ENCODE results near the gene DTX3. TPM values are rescaled to one million over a fixed set of nuclear protein-coding genes. Genes with fewer than 3 reads are reported as not detected.
"Not testable (repeated sequence)": the region's sequence is repeated elsewhere in the genome, so short reads cannot be mapped to it uniquely, and the experiment has no call there.

The DTX3 gene
- total RNA-seq, 1 experiment from 2014 or later, result 18.1 TPM

- no TSS peak for BruUV-seq (replicated peaks)
- POLR2A ChIA-PET (ENCODE audit: unreplicated experiment), result interaction anchor here (0.6 kb wide), 1 partner anchor 38 kb away, joined by 3 read pairs; no protein-coding TSS in a partner anchor
Observed at GRCh38 chr12:57641699-57642442, 37.2 kb downstream of the DTX3 start.

GRCh38 chr12:57645990-57646658 is 41.5 kb downstream of the DTX3 start:
- H3K4me3 ChIP-seq; H3K79me2 ChIP-seq (ENCODE audit: low read depth); POLR2A ChIA-PET (ENCODE audit: unreplicated experiment); BruUV-seq (replicated peaks); DNase-seq; H3K27ac ChIP-seq; H2AFZ ChIP-seq; H3K4me1 ChIP-seq (replicated peaks; ENCODE audit: insufficient read depth); H3K36me3 ChIP-seq (ENCODE audit: low read depth); H3K9me2 ChIP-seq (ENCODE audit: insufficient read depth); CTCF ChIA-PET; intact Hi-C loops (cut with micrococcal nuclease; ENCODE audit: unreplicated experiment); H3K4me2 ChIP-seq; H3K27me3 ChIP-seq (ENCODE audit: insufficient read depth, low read depth); H3F3A ChIP-seq (ENCODE audit: insufficient read depth, low read depth); H4K20me1 ChIP-seq (ENCODE audit: insufficient read depth): not testable (repeated sequence)
- H3K9me3 ChIP-seq (ENCODE audit: insufficient read depth, low read depth), result peaks cover 20% of the 10 kb centered on the region

More at GRCh38 chr12:57641699-57642442, 37.2 kb downstream of the DTX3 start:
- no peaks in the 10 kb centered on the region for H3K79me2 ChIP-seq (ENCODE audit: low read depth)
- no peak overlapping the region for H3K4me3 ChIP-seq
- no peaks in the 10 kb centered on the region for H3K9me2 ChIP-seq (ENCODE audit: insufficient read depth)
- no peak for DNase-seq
- H3K4me1 ChIP-seq (replicated peaks; ENCODE audit: insufficient read depth), result no peaks in the 10 kb centered on the region
- peaks cover 27% of the 10 kb centered on the region for H3K27me3 ChIP-seq (ENCODE audit: insufficient read depth, low read depth)
- no peaks in the 10 kb centered on the region for H4K20me1 ChIP-seq (ENCODE audit: insufficient read depth)
- peak overlapping the region; percentile 36; the same call in 1 of the 2 replicates for H3K4me2 ChIP-seq
- TF ChIP-seq CTCF (conservative IDR thresholded peaks at IDR 0.05) (no peak), EZH2 (IDR thresholded peaks at IDR 0.05; ENCODE audit: low read depth) (no peak)
- H2AFZ ChIP-seq, result no peak overlapping the region
- H3K27ac ChIP-seq, result no peak overlapping the region
- intact Hi-C loops (cut with micrococcal nuclease; ENCODE audit: unreplicated experiment), result no loop called here
- no peaks in the 10 kb centered on the region for H3K36me3 ChIP-seq (ENCODE audit: low read depth)
- CTCF ChIA-PET, result interaction anchor here (0.7 kb wide), 1 partner anchor 85 kb away, joined by 5 read pairs; no protein-coding TSS in a partner anchor
- peaks cover 20% of the 10 kb centered on the region for H3K9me3 ChIP-seq (ENCODE audit: insufficient read depth, low read depth)
- no peaks in the 10 kb centered on the region for H3F3A ChIP-seq (ENCODE audit: insufficient read depth, low read depth)

DNA sequence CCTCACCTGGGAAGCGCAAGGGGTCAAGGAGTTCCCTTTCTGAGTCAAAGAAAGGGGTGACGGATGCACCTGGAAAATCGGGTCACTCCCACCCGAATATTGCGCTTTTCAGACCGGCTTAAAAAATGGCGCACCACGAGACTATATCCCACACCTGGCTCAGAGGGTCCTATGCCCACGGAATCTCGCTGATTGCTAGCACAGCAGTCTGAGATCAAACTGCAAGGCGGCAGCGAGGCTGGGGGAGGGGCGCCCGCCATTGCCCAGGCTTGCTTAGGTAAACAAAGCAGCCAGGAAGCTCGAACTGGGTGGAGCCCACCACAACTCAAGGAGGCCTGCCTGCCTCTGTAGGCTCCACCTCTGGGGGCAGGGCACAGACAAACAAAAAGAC is 42.0 kb downstream of the DTX3 start:
- H3F3A ChIP-seq (ENCODE audit: insufficient read depth, low read depth); BruUV-seq (replicated peaks); H3K9me2 ChIP-seq (ENCODE audit: insufficient read depth); intact Hi-C loops (cut with micrococcal nuclease; ENCODE audit: unreplicated experiment); H3K4me2 ChIP-seq; H3K36me3 ChIP-seq (ENCODE audit: low read depth); H2AFZ ChIP-seq; H3K4me3 ChIP-seq; H4K20me1 ChIP-seq (ENCODE audit: insufficient read depth); POLR2A ChIA-PET (ENCODE audit: unreplicated experiment); H3K27me3 ChIP-seq (ENCODE audit: insufficient read depth, low read depth); H3K27ac ChIP-seq; H3K4me1 ChIP-seq (replicated peaks; ENCODE audit: insufficient read depth); CTCF ChIA-PET; DNase-seq; H3K79me2 ChIP-seq (ENCODE audit: low read depth): not testable (repeated sequence)
- H3K9me3 ChIP-seq (ENCODE audit: insufficient read depth, low read depth), result peaks cover 20% of the 10 kb centered on the region

- no peaks in the 10 kb centered on the region for H3K79me2 ChIP-seq (ENCODE audit: low read depth)
- H3K4me1 ChIP-seq (replicated peaks; ENCODE audit: insufficient read depth), result no peaks in the 10 kb centered on the region
- H3K4me2 ChIP-seq, result no peak overlapping the region
- intact Hi-C loops (cut with micrococcal nuclease; ENCODE audit: unreplicated experiment), result no loop called here
- H3K4me3 ChIP-seq, result no peak overlapping the region
- DNase-seq, result no peak
- peaks cover 26% of the 10 kb centered on the region for H3K27me3 ChIP-seq (ENCODE audit: insufficient read depth, low read depth)
- H3K36me3 ChIP-seq (ENCODE audit: low read depth), result no peaks in the 10 kb centered on the region
- H3K9me2 ChIP-seq (ENCODE audit: insufficient read depth), result no peaks in the 10 kb centered on the region
- POLR2A ChIA-PET (ENCODE audit: unreplicated experiment), result no interaction called here
- H3K9me3 ChIP-seq (ENCODE audit: insufficient read depth, low read depth), result 0 out of 2 replicates have a peak, but pooled peaks cover 4% of the 10 kb centered on the region
- no TSS peak for BruUV-seq (replicated peaks)
- no peaks in the 10 kb centered on the region for H3F3A ChIP-seq (ENCODE audit: insufficient read depth, low read depth)
- no peak overlapping the region for H2AFZ ChIP-seq
- H4K20me1 ChIP-seq (ENCODE audit: insufficient read depth), result no peaks in the 10 kb centered on the region
- CTCF ChIA-PET, result no interaction called here
- no peak overlapping the region for H3K27ac ChIP-seq
- TF ChIP-seq CTCF (conservative IDR thresholded peaks at IDR 0.05) (no peak), EZH2 (IDR thresholded peaks at IDR 0.05; ENCODE audit: low read depth) (no peak)
Observed at GRCh38 chr12:57654042-57654441, 49.4 kb downstream of the DTX3 start.

Data from PC-9 (cell line).